Measurements from ENCODE around the gene CLGN. TPM values are rescaled to one million over a fixed set of nuclear protein-coding genes. Genes with fewer than 3 reads are reported as not detected.
A peak's percentile ranks its signal among the peaks of the same experiment; 100 is the strongest.

The CLGN gene
- total and polyA plus RNA-seq, 2 of the 13 experiments (the other 11 are each of a cell fraction or from before 2014, with no cell fraction given): 7.2 to 17.0 TPM

DNA sequence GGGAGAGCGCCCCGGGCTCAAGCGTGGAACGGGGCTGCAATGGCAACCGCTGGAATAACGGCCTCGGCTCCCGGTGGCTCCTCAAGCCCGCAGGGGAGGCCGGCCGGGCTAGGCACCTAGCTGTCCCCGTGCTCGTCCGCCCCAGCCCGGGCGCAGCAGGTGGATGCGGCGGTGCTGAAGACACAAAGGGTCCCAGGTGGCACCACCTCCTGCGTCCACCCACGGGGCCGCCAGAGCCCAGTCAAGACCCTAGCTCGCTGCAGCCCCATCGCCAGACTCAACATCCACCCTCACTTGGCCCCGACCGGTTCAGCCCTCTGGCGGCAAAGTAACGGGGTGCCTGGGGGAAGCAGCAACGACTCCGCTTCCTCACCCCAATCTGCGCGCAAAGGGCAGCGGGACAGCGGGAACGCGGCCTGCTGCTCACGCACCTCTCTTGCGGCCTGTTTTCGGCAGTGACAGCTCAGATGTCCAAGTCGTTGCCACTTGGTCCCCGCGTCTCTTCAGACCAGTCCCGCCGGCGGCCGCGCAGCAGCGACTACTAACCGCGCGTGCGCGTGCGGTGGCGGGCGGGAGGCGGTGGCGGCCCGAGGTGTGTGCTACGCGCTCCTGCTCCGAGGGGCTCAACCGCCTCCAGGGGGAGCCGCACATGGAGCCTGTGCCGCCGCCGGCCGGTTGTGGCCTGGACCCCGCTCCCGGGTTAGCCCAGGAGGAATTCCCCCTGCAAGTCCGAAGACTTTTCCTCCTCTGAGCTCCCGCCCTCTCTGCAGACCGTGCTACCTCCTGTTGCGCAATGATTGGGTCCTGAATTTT lies at the start of gene CLGN (continued):
- TF ChIP-seq TCF12 (IDR thresholded peaks at IDR 0.05) (no peak), TCF12 (CRISPR knock-in tag; IDR thresholded peaks at IDR 0.05) (no peak), MAF1 (CRISPR knock-in tag; IDR thresholded peaks at IDR 0.05; ENCODE audit: borderline replicate concordance) (peak; percentile 42; the same call in 1 of the 2 replicates), MIXL1 (CRISPR knock-in tag; IDR thresholded peaks at IDR 0.05) (no peak), GLMP (CRISPR knock-in tag; IDR thresholded peaks at IDR 0.05; ENCODE audit: borderline replicate concordance) (no peak), IRF9 (CRISPR knock-in tag; IDR thresholded peaks at IDR 0.05; ENCODE audit: borderline replicate concordance) (peak; percentile 93; the same call in 1 of the 2 replicates), RCOR2 (CRISPR knock-in tag; IDR thresholded peaks at IDR 0.05) (no peak), BRF2 (CRISPR knock-in tag; IDR thresholded peaks at IDR 0.05) (no peak), CENPBD1 (CRISPR knock-in tag; IDR thresholded peaks at IDR 0.05; ENCODE audit: borderline replicate concordance, low read depth) (no peak; the same call in 1 of the 2 replicates), ZBTB20 (CRISPR knock-in tag; IDR thresholded peaks at IDR 0.05; ENCODE audit: borderline replicate concordance, low read depth) (0 out of 2 replicates have a peak, but pooled peaks have one; percentile 27), ZNF121 (CRISPR knock-in tag; IDR thresholded peaks at IDR 0.05) (no peak), ETS1 (CRISPR knock-in tag; IDR thresholded peaks at IDR 0.05) (no peak), CENPX (CRISPR knock-in tag; IDR thresholded peaks at IDR 0.05) (no peak), DDIT3 (CRISPR knock-in tag; IDR thresholded peaks at IDR 0.05) (no peak), ZNF878 (CRISPR knock-in tag; IDR thresholded peaks at IDR 0.05) (no peak), ZNF569 (CRISPR knock-in tag; IDR thresholded peaks at IDR 0.05; ENCODE audit: borderline replicate concordance) (no peak), ZNF136 (CRISPR knock-in tag; IDR thresholded peaks at IDR 0.05; ENCODE audit: low read depth) (no peak)
- TF ChIP-seq, protein P1, sequence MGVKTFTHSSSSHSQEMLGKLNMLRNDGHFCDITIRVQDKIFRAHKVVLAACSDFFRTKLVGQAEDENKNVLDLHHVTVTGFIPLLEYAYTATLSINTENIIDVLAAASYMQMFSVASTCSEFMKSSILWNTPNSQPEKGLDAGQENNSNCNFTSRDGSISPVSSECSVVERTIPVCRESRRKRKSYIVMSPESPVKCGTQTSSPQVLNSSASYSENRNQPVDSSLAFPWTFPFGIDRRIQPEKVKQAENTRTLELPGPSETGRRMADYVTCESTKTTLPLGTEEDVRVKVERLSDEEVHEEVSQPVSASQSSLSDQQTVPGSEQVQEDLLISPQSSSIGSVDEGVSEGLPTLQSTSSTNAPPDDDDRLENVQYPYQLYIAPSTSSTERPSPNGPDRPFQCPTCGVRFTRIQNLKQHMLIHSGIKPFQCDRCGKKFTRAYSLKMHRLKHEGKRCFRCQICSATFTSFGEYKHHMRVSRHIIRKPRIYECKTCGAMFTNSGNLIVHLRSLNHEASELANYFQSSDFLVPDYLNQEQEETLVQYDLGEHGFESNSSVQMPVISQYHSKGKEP (CRISPR knock-in tag; IDR thresholded peaks at IDR 0.05): 0 out of 2 replicates have a peak, but pooled peaks have one; percentile 57
